Measurements from ENCODE around the gene MTRR.

The MTRR gene
- 62.4 to 70.8 reads per million in 2 donors for total RNA-seq

DNA sequence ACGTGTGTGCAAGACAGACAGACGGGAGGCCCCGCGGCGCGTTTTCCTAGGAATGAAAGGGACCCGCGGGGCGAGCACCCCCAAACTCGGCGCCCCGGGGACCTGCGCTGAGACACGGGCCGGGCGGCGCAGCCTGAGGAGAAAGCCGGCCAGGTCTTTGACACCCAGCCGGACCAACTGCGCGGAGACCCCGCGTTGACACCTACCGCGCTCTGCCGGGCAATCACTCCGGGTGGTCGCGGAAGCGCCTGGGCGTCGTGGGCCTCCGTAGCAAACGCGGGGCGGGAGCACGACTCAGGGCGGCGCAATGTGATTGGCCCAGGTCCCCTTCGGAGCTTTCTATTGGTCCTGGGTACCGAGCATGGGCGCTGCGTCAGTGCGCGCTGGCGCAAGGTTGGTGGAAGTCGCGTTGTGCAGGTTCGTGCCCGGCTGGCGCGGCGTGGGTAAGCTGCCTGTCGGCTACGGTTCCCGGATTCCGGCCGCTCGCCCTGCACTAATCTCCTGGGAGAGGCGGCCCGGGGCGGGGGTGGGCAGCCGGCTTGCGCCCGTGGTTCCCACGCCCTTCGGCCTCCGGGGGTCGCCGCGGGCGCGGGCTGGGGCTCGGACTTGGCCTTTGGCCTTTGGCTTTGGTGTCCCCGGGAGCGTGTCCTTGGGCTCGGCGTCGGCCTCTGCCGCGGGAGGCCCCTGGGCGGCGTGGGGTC, at the start of gene MTRR, which contains the start of gene FASTKD3:
TSS of gene MTRR (plus strand) at position 376 of the 701 bp plus-strand sequence. CDS start 1,647 bp downstream, outside the sequence.
TSS of gene FASTKD3 (minus strand) at position 259 of the 701 bp plus-strand sequence. CDS start 948 bp downstream, outside the sequence.
- peak; percentile 77 to 93 (median 87) for DNase-seq

DNA sequence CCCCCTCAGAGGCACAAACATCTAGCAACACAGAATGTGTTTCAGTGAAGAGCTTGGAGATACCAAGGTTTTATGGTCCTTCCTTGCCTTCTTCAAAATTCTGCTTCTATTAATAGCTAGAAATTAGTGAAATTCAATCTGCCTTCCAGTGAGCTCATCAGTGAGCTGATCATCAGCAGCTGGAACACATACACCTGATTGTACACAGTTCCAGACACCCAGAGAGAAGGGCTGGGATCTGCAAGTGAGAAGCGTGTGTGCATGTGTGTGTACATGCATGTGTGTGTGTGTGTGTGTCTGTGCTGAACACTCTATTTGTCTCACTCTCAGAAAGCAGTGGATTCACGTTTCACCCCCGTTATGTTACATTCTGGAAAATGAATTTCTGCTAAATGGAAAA, 46.5 kb upstream of the MTRR start:
- DNase-seq = no peak

DNA sequence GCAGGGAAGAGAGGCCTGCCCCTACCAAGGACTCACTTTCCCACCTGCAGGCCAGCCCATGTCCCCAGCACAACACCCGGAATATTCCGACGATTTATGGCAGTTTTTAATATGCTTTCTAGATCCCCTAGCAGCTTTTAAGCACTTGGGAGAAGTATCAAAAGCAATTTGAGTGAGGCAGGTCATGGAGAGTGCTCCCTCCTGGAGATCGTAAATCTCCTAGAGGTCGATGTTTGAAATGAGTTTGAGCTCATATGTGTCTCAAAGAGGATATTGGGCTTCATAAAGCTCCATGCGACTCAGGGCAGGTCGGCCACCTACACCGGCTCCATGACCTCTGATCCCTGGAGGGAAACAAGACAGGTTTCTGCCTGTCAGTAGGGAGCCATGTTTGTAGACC, 45.4 kb upstream of the MTRR start:
- no peak for DNase-seq

DNA sequence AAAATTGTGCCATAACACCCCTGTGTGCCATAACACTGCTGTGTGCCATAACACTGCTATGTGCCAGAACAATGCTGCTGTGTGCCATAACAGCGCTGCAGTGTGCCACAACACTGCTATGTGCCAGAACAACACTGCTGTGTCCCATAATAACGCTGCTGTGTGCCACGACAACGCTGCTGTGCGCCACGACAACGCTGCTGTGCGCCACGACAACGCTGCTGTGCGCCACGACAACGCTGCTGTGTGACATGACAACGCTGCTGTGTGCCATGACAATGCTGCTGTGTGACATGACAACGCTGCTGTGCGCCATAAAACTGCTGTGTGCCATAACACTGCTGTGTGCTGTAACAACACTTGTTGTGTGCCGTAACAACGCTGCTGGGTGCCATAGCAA, 44.0 kb upstream of the MTRR start:
- DNase-seq = no peak

DNA sequence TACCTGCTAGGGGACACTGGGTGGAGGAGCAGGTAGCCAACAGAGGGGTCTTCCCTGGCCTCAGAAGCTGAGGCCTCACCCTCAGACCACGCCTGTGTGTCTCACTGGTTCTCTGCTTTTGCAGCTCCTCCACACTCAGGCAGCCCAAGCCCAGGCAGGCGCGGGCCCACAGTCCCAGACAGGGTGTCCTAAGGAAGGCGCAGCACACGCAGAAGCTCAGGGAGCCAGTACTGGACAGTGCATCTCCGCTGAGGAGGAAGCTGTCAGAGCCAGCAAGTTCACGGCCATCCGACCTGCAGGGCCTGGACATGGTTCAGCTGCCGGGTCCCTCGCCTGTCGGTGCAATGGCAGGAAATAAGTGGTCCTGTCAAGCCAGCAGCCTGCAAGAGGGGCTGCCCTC, 43.3 kb upstream of the MTRR start:
- DNase-seq = no peak

DNA sequence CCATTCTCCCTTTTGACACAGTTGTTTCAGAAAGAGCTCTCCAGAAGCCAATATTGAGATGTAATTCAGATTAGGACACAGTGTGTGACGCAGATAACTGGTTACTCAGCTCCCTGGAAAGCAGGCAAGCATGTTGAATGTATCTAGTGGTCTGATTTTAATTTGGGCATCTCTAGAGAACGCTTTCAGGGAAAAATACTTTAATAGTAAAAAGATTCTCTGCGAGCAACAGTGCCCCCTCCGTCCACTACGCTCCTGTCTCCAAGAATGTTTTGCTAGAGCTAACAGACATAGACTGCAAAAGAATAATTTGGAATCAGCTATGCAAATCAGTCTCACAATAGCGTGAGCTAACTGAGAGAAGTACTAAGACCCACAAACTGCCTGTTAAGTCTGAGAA, 41.3 kb upstream of the MTRR start:
- DNase-seq = no peak

DNA sequence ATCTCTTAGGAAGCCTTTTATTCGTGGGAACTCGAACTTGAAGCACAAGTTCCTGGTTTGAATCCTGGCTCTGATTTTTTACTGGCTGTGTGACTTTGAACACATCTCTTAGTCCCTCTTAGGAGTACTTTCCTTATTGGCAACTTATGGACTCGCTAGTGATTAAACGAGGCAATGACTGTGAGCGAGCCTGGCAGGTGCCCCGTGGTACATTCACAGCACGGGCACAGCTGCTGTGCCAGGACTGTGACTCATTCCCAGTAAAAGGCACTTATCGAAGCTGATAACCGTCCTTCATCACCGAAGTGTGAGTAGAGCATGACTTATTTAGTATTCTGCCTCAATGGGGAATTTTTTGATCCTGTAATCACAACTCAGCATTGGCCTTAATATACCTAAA, 40.7 kb upstream of the MTRR start:
- no peak for DNase-seq

DNA sequence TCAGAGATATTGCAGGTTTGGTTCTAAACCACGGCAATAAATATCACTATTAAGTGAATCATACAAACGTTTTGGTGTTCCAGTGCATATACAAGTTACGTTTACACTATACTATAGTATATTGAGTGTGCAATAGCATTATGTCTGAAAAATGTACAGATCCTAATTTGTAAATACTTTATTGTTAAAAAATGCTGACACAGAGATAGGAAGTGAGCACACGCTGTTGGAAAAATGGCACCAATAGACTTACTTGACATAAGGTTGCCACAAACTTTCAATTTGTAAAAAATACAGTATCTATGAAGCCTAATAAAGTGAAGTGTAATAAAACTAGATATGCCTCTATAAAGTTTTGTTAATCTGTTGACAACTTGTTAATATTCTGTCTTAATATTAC, 34.0 kb upstream of the MTRR start:
- no peak for DNase-seq

DNA sequence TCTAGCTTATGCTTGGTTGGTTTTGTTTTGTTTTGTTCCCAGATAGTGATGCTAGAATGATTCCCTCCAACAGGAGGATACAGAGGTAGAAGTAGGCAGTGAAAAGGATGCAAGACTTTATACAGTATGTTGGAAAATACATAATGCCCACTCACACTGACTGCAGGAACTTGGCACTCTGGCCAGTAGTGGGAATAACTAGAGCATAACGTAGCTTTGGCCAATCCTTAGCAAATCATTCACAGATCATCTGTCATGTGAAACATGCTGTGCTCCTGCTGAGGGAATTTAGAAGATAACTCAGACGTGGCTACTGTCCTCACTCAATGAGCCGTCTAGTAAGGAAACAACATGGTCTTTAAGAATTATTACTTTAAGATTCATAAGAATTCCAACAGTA, 31.5 kb upstream of the MTRR start:
- no peak for DNase-seq

DNA sequence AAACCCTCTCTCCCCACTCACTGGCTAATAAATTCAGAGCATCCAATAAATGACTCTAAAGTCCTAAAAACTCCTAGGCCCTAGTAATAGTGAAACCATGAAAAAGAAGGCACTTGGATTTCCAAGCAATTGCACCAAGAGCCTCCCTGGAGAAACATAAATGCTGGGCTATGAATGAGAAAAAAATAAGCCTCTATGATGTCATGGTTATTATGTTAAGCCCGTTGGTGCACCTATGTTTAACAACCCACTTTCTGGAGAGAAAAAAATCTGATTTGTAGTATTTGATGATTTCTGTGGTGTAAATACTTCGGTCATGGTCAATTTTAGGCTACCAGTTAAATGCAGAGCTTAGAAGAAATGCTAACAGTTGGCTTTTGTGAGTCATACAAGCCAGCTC, 26.4 kb upstream of the MTRR start:
- DNase-seq = no peak

DNA sequence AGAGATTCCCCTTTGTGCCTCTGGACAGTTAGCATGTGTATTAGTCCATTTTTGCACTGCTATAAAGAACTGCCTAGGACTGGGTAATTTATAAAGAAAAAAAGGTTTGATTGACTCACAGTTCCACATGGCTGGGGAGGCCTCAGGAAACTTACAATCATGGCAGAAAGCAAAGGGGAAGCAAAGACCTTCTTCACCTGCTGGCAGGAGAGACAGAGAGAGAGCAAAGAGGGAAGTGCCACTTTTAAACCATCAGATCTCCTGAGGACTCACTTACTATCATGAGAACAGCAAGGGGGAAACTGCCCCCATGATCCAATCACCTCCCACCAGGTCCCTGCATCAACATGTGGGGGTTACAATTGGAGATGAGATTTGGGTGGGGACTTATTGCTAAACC, 24.0 kb upstream of the MTRR start:
- no peak for DNase-seq

DNA sequence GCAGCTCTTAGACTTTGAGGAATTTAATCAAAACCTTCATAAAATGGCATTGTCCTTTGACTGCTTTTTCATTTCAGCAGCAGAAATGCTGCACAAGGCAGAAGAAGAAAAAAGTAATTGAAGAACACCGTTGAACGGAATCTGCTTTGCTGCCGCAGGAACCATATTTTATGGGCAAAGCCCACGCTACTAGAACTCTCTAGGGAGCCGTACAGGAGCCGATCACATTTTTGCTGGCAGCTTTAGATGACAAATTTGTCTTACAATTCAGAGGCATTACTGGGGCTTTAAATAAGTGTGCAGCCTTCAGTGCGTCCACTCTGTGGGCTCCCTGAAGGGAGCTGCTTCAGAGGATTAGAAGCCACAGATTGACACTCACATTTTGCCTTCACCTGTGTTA, 23.4 kb upstream of the MTRR start:
- DNase-seq = no peak

DNA sequence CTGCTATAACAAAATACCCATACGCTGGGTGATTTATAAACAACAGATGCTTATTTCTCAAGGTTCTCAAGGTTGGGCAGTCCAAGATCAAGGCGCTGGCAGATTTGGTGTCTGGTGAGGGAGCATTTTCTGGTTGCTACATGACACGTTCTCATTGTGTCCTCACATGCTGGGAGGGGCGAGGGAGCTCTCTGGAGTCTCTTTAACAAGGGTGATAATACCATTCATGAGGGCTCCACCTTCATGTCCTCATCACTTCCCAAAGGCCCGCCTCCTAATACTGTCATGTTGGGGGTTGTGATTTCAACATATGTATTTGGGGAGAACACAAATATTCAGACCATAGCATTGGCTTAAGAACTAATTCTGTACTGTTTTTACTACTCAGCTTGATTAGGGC, 22.6 kb upstream of the MTRR start:
- no peak for DNase-seq

DNA sequence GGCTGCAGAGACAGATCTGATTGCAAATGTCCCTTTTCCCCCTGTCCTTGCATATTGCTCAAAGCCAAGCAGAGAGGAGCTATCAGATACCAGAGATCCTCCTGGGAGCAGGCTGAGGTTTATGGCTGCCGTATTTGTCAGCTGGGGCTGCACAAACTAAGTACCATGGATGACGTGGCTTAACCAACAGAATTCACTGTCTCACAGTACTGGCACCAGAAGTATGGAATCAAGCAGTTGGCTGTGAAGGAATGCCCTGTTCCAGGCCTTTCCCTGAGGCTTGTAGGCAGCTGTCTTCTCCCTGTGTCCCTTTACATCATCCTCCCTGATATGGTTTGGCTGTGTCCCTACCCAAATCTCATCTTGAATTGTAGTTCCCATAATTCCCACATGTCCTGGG, 20.7 kb upstream of the MTRR start:
- no peak for DNase-seq

DNA sequence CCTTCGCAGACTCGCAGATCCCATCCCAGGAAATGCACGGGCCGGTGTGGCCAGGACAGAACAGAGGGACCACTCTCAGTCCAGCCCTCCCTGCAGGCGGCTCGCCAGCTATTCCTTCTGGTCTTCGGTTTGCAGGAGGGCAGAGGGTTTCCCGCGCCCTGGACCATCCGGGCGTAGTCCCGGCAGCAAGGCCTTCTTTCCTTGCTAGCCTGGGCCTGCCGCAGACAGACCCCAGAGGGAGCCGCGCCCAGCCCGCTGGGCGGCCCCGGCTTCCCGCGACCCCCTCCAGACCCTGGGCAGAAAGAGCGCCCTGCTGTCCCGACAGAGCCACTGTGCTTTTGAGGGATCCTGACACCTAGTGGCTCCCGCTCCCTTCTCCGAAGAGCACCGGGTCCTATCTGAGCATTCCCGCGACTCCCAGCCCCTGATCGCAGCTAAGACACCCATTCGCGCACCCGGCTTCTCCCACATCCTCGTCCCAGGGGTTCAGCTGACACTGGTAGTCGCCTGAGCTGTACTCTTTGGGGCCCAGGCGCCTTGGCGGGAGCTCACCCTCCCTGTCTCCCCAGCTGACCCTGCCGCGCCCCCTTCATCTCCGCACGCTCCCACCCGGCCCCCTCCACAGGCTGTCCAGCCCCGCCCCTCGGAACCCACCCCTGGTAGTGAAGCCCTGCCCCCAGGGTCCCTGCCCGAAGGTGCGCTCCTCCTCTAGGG, 19.1 kb upstream of the MTRR start:
- no peak for DNase-seq

DNA sequence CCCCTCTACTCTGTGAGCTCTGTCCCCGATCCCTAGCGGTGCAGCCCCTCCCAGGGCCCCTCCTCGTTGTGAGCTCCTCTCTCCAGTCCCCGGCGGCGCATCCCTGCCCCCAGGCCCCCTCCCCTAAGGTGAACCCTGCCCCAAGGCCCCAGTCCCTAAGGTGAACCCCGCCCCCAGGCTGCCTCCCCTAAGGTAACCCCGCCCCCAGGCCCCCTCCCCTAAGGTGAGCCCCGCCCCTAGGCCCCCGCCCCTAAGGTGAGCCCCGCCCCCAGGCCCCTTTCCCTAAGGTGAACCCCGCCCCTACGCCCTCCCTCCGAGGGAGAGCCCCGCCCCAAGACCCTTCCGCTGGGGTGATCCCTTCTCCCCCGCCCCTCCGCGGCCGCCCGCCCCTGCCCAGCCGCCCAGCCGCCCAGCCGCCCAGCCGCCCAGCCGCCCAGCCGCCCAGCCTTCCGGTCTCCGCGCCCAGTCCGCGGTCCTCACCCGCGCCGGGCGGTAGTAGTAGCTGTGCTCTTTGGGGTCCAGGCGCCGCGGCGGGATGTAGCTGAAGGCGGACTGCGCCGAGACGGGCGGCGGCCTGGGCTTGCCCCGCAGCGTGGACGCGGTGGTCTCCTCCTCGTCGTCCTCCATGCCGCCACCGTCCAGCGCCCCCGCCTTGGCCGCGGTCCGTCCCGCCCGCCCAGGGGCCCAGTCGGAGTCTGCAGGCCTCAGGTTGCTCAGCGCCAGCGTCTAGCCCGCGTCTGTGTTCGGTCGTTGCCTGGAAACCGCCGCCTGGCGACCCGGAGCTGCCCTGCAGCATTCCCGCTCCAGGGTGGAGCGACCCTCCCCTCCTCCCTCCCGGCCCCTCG, 18.3 kb upstream of the MTRR start, which contains the start of gene CFAP90:
TSS of gene CFAP90 (minus strand) at position 739 of the 845 bp plus-strand sequence. CDS start at position 627, 112 bp downstream.
- peak in 2 of 5 experiments; percentile 13 to 35 for DNase-seq

DNA sequence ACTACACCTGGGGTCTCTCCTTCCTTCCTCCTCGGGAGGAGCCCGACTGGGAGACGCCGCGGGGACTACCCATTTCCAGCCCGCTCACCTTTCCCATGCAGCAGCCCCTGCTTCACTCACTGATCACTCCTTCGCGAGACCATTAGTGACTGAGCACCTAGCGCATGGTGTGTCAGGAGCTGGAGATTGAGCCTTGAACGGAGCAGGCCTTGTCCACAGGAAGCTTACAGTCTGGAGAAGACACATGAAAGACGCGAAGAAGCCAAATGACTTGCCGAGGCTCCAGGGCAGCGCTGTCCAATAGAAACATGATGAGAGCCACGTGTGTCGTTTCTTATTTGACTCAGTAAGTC, 17.7 kb upstream of the MTRR start:
- DNase-seq = no peak

DNA sequence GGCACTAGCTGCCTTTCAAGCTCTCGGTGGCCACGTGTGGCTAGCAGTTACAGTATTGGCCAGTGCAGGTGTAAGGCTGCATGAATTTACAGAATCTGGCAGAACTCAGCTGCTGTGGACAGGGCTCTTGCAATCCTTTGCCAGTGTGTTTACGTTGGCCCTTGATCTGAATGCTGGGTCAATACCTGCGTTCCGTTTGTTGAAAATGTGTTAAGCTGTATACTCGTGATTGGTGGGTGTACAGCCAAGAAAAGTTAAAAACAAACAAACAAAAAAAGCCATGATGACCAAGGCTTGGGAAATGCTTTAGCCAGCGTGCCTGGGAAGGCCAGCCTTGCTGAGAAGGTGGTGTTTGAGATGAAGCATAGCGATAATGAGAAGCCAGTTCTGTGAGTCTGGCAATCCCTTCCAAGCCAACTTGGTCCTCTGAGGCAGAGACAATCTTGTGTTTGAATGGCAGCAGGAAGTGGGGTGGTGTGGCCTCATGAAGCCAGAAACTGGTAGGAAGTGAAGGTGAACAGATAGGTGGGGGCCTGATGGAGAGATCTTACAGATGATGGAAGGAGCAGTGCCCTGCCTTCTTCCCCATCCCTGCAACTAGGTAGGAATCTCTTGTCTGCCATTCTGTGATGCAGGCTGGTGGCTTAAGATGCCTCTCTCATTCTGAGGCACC, 17.2 kb upstream of the MTRR start:
- peak in 1 of 5 experiments; percentile 48 for DNase-seq

DNA sequence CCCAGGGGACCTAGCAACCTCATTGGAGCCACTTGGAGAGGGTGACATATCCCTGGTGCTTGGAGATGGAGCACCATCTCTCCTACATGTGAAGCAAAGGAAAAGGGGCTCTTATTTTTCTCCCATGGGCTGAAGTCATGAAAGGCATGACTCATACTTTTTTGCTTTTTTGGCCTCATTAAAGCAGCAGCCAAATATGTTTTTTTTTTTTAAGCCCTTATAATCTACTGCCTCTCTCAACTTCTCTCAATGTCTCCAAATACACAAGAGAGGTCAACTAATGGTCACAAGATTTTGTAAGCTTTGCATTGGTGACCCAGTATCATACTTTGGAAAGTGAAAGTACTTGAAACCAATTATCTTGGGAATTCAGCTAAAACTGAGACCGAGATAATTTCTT, 16.4 kb upstream of the MTRR start:
- DNase-seq = no peak

DNA sequence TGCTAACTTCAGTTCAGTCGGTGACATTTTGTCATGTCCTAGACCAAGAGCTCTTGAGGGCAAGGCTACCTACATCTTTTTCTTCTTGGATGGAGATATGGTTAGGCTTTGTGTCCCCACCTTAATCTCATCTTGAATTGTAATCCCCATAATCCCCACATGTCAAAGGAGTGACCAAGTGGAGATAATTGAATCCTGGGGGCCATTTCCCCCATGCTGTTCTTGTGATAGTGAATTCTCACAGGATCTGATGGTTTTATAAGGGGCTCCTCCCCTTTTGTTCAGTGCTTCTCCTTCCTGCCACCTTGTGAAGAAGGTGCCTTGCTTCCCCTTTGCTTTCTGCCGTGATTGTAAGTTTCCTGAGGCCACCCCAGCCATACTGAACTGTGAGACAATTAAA, 16.0 kb upstream of the MTRR start:
- no peak for DNase-seq

DNA sequence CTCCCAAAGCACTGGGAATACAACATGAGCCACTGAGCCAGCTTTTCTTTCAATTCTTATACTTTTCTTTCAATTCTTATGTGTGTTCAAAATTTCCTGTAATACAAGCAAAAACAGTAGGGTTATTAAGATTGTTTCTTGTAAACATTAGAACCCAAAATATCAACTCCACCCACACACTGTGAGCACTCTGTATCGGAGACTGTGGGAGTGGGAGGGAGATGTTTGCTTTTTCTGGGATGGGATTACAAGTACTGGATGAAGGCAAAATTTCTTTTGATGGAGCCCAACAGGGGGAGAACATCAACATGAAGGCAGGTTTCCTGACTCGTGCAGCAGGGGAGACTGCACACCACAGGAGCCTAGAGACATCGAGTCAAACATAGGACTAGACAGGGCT, 13.3 kb upstream of the MTRR start:
- no peak for DNase-seq

DNA sequence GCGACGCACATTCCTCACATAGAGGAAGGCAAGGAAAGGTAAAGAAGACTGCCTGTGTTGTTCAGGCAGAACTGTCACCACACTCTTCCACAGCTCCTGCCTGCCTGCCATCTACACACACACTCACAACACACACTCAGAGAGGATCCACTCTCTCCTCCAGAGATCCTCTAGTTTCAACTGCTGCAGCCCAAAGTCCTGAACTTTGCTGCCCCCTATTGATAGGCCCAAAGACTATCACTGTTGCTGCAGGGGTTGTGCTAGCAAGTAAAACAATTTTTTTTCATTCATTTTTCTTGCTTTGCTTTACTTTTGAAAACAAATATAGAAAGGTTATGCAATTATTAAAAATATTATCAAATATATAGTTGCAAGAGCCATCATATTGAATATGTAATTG, 12.1 kb upstream of the MTRR start:
- DNase-seq = peak in 1 of 5 experiments; percentile 85

DNA sequence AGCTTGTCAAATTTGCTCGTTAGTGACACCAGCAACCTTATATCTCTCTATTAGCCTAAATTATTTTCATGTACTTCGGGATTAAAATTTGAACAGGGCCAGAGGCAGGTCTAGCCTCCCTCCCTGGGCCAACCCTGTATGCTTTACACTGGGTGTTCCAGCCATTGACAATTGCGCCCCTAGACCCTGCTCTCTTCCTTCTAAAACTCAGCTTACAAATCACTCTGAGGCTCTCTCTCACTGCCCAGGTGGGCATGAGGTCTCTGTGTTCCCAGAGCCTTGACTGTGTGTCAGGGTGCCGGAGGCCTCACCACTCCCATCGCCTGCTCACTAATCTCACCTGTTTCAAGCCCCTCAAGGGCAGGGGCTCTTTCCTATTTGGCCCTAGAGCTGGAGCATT, 11.6 kb upstream of the MTRR start:
- no peak for DNase-seq
